Brain microvascular endothelial cell (primary cell): ENCODE measurements around the gene CFAP46.
"Not testable (repeated sequence)": the region's sequence is repeated elsewhere in the genome, so short reads cannot be mapped to it uniquely, and the experiment has no call there.

Experiments
- DNase-seq: peaks from one replicate; pipeline ENCODE4 v3.0.0-alpha.2; 2020
- H3K27ac ChIP-seq: fragments of 250-450 bp; sonication (Bioruptor Pico); 2 replicates; pipeline ENCODE4 v1.5.1; 2020; ENCODE audit warnings: mild to moderate bottlenecking, moderate library complexity
- H3K27me3 ChIP-seq: fragments of 250-450 bp; sonication (Bioruptor Pico); replicated peaks from 2 replicates; pipeline ENCODE4 v1.5.1; 2020; ENCODE audit warnings: mild to moderate bottlenecking
- H3K36me3 ChIP-seq: fragments of 250-450 bp; sonication (Bioruptor Pico); replicated peaks from 2 replicates; pipeline ENCODE4 v1.5.1; 2020; ENCODE audit warnings: mild to moderate bottlenecking
- H3K4me3 ChIP-seq: 2 replicates; pipeline ENCODE4 v1.5.1; 2011; ENCODE audit warnings: low read depth, mild to moderate bottlenecking, control low read depth, low read length, moderate library complexity
- in situ Hi-C: cut with HindIII; loops from 2 replicates; pipeline ENCODE4 v1.10.0; 2017; ENCODE audit warnings: low sequenced_read_pairs, low pct_ligation_motif_present
- TF ChIP-seq, protein P1 (sequence below): IDR thresholded peaks from 2 replicates; pipeline ENCODE4 v1.5.1; 2011; ENCODE audit warnings: low read depth, mild to moderate bottlenecking, moderate library complexity, low read length, control low read depth, inconsistent platforms; ENCODE audit errors: missing control alignments

Gene CFAP46

DNA sequence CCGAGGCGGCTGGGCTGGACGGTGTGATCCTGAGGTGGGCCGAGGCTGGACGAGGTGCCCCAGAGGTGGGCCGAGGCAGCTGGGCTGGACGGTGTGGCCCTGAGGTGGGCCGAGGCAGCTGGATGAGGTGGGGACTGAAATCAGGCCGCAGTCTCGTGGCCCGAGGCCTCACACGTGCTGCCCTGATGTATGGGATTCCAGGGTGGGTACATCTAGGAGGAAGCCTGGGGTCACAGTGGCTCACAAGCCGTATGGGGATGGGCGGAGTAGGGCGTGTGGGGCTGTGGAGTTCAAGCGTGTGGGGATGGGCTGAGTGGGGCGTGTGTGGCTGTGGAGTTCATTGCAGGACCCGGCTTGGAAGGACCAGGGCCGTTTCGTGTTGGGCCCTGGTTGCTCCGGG lies 144.0 kb downstream of the CFAP46 start:
- in situ Hi-C loops: no loop called here
- TF ChIP-seq, protein P1, sequence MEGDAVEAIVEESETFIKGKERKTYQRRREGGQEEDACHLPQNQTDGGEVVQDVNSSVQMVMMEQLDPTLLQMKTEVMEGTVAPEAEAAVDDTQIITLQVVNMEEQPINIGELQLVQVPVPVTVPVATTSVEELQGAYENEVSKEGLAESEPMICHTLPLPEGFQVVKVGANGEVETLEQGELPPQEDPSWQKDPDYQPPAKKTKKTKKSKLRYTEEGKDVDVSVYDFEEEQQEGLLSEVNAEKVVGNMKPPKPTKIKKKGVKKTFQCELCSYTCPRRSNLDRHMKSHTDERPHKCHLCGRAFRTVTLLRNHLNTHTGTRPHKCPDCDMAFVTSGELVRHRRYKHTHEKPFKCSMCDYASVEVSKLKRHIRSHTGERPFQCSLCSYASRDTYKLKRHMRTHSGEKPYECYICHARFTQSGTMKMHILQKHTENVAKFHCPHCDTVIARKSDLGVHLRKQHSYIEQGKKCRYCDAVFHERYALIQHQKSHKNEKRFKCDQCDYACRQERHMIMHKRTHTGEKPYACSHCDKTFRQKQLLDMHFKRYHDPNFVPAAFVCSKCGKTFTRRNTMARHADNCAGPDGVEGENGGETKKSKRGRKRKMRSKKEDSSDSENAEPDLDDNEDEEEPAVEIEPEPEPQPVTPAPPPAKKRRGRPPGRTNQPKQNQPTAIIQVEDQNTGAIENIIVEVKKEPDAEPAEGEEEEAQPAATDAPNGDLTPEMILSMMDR: no peak
- Histone ChIP-seq H3K27ac (no peak overlapping the region), H3K4me3 (no peak overlapping the region), H3K27me3 (no peaks in the 10 kb centered on the region), H3K36me3 (no peaks in the 10 kb centered on the region)
- no peak for DNase-seq

DNA sequence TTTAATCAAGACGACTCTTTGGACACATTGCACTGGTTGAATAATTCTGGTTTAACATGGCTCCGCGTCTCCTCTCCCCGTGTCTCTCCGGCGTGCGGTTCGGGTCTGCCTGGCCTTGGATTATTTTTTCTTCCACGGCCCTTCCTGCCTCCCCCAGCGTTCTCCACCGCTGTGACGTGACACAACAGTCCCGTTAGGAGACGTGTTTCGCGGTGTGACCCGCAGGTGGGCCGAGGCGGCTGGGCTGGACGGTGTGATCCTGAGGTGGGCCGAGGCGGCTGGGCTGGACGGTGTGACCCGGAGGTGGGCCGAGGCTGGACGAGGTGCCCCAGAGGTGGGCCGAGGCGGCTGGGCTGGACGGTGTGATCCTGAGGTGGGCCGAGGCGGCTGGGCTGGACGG lies 144.4 kb downstream of the CFAP46 start:
- H3K36me3 ChIP-seq, H3K4me3 ChIP-seq, in situ Hi-C loops: not testable (repeated sequence)

DNA sequence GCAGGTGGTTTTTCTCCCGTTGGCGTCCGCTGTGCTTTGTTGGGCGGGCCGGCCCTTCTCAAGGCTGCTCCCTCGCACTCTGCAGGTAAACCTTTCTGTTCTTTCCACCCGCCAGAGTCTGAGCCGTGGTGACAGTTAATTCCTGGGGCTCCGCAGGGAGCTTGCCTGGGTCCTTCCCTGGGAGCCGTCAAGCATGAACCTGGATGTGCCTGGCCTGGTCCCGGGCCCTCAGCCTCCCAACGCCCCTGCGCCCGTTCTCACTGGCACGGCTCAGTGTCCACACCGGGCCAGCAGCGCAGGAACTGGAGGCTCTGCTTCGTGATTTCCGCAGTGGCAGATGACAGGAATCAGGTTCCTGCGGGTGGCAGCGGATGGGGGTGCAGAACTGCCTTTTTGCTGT lies 145.5 kb downstream of the CFAP46 start:
- no peaks in the 10 kb centered on the region for H3K36me3 ChIP-seq
- H3K27ac ChIP-seq: no peak overlapping the region
- TF ChIP-seq, protein P1: no peak
- H3K27me3 ChIP-seq: no peaks in the 10 kb centered on the region
- in situ Hi-C loops: no loop called here
- H3K4me3 ChIP-seq: no peak overlapping the region
- no peak for DNase-seq

More for the DNA sequence above, 144.4 kb downstream of the CFAP46 start:
- not testable (repeated sequence) for H3K27me3 ChIP-seq, H3K27ac ChIP-seq, DNase-seq

DNA sequence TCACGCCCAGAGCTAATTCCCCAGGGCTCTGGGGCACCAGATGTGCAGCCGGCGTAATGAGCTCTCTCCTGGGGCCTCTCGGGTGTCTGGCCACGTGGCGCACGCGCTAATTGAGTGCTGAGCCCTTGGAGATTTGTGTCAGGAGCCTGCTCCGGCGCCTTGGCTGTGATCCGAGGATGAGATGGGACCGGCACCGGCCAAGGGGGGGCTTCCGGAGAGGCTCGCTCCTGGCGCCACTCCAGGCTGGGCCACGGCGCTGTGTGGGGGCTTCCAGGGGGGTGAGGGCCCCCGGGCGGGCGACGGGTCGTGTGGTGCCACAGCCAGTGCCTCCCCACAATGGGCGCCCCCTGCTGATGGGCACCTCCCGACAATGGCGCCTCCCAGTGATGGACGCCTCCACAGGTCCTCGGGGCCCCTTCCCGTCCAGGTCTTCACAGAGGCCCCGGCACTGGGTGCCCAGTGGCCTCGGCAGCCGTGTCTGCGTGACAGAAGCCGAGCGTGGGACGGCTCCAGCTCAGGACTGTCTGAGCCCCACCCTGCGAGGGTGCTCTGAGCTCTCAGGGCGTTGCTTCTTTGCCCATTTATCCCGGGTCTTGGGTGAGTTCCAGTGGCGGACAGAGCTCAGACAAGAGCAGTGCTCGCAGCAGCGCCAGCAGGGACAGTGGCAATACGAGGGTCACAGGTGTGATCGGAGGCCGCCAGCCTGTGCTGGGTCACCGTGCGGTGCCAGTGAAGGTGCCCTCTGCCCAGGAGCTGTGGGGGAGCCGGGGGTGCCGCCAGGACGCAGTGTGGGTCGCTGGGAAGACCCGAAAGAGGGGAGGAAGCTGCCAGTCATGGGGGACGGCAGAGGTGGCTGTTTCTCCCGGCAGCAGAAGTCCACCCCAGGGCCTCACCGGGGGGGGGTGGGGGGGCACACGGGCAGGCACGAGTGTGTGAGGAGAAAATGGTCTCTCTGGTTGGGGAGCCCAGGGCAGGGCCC lies 148.2 kb downstream of the CFAP46 start:
- TF ChIP-seq, protein P1: no peak
- DNase-seq: no peak
- no peak overlapping the region for H3K27ac ChIP-seq
- in situ Hi-C loops: no loop called here
- no peaks in the 10 kb centered on the region for H3K36me3 ChIP-seq
- H3K27me3 ChIP-seq: peaks cover 17% of the 10 kb centered on the region
- H3K4me3 ChIP-seq: no peak overlapping the region

DNA sequence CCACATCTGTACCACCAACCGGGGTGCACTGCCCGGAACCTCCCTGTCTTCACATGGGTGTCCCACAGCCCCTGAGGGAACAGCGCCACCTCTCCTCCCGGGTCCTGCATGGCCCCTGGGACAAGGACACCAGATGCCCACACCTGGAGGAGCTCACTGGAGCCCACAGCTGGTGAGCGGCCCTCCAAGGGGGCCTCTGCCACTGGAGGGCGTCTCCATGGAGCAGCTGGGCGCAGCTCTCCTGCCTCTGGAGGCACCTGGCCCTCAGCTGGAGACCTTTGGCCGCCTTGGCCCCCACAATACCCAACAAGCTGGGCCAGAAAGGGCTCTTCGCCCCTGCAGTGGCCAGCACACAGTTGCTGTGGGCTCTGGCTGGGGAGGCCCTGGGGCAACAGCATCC lies 149.2 kb downstream of the CFAP46 start:
- in situ Hi-C loops: no loop called here
- no peak for DNase-seq
- H3K36me3 ChIP-seq: no peaks in the 10 kb centered on the region
- H3K27ac ChIP-seq: no peak overlapping the region
- H3K27me3 ChIP-seq: peaks cover 27% of the 10 kb centered on the region
- H3K4me3 ChIP-seq: no peak overlapping the region
- TF ChIP-seq, protein P1: no peak

DNA sequence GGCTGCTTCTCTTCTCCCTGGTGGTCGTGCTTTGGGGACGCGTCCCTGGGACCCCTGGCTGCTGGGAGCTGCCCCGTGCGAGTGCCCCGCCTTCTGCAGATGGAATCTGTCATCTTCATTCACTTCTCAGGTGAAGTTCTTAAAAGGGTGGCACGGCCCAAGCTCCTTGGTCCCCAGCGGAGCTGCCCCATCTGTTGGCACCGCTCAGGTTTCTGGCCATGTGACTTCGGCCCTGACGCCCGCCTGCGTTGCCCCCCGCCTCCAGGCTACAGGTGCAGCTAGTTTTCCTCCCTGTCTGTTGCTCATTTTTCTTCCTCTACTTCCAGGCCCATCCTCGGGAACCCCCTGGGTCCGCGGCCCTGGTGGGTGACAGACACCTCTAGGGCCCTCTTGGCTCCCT lies 149.6 kb downstream of the CFAP46 start:
- peaks cover 31% of the 10 kb centered on the region for H3K27me3 ChIP-seq
- in situ Hi-C loops: no loop called here
- TF ChIP-seq, protein P1: no peak
- DNase-seq: no peak
- H3K36me3 ChIP-seq: no peaks in the 10 kb centered on the region
- H3K27ac ChIP-seq: no peak overlapping the region
- H3K4me3 ChIP-seq: no peak overlapping the region

DNA sequence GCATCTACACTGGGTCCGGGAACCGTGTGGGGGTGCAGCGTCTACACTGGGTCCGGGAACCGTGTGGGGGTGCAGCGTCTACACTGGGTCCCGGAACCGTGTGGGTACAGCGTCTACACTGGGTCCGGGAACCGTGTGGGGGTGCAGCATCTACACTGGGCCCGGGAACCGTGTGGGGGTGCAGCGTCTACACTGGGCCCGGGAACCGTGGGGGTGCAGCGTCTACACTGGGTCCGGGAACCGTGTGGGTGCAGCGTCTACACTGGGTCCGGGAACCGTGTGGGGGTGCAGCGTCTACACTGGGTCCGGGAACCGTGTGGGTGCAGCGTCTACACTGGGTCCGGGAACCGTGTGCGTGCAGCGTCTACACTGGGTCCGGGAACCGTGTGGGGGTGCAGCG lies 150.3 kb downstream of the CFAP46 start:
- H3K27me3 ChIP-seq: peaks cover 35% of the 10 kb centered on the region
- H3K36me3 ChIP-seq: not testable (repeated sequence)

More for the DNA sequence above, 150.3 kb downstream of the CFAP46 start:
- H3K4me3 ChIP-seq, H3K27ac ChIP-seq, DNase-seq, in situ Hi-C loops: not testable (repeated sequence)
